Large intestine (tissue), 3 donors: ENCODE results near the gene TIMM10. TPM values are rescaled to one million over a fixed set of nuclear protein-coding genes. Genes with fewer than 3 reads are reported as not detected.

Experiments used
- DNase-seq, 2 donors: peaks; one replicate each; pipeline versions ENCODE4 v3.0.0 to v3.0.0-alpha.2; 2013
- H3K27ac ChIP-seq: one replicate; pipeline ENCODE4 v1.5.1; 2013; ENCODE audit warnings: low read length
- H3K27me3 ChIP-seq: 2 replicates; pipeline ENCODE4 v1.6.1; 2013; ENCODE audit warnings: low read length; ENCODE audit not compliant: control insufficient read depth, insufficient read depth
- H3K36me3 ChIP-seq: 2 replicates; pipeline ENCODE4 v1.6.1; 2013; ENCODE audit warnings: low read length; ENCODE audit not compliant: control insufficient read depth, insufficient read depth
- H3K4me1 ChIP-seq: one replicate; pipeline ENCODE4 v1.6.1; 2013; ENCODE audit warnings: low read length; ENCODE audit not compliant: control insufficient read depth, insufficient read depth
- H3K4me3 ChIP-seq: one replicate; pipeline ENCODE4 v1.5.1; 2013; ENCODE audit warnings: low read length
- H3K9me3 ChIP-seq: one replicate; pipeline ENCODE4 v1.6.1; 2013; ENCODE audit warnings: mild to moderate bottlenecking, low read depth, low read length, moderate library complexity; ENCODE audit not compliant: control insufficient read depth
- WGBS: methylation state at CpG from one replicate; pipeline ENCODE4 v1.1.5; 2013; ENCODE audit warnings: low lambda C conversion rate; ENCODE audit not compliant: insufficient coverage; 5-methylcytosine and 5-hydroxymethylcytosine counted together
- polyA plus RNA-seq: library from polyadenylated mRNA; unstranded; fragments of 120-200 nt; gene quantifications from one replicate; pipeline ENCODE4 v1.2.1, GENCODE V29; 2013

Gene TIMM10
- polyA plus RNA-seq, 1 donor, result 29.8 TPM

DNA sequence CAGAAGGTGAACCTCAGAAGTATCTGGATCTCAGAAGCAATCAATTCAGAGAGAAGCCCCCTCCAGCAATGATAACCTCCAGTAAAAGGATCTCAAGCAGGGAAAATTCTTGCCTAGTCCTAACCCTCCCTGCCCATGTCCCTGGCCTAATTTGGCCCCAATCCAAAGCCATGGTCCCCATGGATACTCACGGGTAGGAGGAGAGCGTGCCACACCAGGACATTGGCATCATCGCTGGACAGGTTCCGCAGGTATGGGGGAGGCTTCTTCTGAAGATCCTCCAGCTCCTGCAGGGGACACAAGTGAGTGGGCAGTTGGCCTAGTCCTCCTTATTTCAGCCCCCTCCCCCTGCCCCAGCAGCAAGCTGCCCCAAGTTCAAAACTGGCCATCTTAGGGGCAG is 29.6 kb upstream of the TIMM10 start:
- DNase-seq, result no peak
- H3K27ac ChIP-seq, result no peak overlapping the region
- peaks cover 37% of the 10 kb centered on the region for H3K36me3 ChIP-seq
- no CpG with 5 or more reads among the region's 4 CpGs for WGBS
- H3K4me3 ChIP-seq, result no peak overlapping the region
- H3K4me1 ChIP-seq, result no peaks in the 10 kb centered on the region
- no peaks in the 10 kb centered on the region for H3K9me3 ChIP-seq
- no peaks in the 10 kb centered on the region for H3K27me3 ChIP-seq

DNA sequence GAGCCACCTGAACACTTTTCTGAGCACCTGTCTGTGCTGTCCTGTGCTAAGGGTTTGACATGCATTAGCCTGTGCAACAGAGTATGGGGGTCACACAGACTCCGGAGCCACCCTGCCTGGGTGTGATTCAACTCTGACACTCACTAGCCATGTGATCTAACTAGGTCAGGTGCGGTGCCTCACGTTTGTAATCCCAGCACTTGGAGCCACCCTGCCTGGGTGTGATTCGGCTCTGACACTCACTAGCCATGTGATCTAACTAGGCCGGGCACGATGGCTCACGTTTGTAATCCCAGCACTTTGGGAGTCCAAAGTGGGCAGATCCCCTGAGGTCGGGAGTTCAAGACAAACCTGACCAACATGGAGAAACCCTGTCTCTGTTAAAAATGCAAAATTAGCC is 25.5 kb upstream of the TIMM10 start:
- no CpG with 5 or more reads among the region's 8 CpGs for WGBS
- Histone ChIP-seq H3K27ac (no peak overlapping the region), H3K4me1 (no peaks in the 10 kb centered on the region), H3K27me3 (no peaks in the 10 kb centered on the region), H3K4me3 (no peak overlapping the region), H3K36me3 (peaks cover 69% of the 10 kb centered on the region), H3K9me3 (no peaks in the 10 kb centered on the region)
- DNase-seq, result no peak

DNA sequence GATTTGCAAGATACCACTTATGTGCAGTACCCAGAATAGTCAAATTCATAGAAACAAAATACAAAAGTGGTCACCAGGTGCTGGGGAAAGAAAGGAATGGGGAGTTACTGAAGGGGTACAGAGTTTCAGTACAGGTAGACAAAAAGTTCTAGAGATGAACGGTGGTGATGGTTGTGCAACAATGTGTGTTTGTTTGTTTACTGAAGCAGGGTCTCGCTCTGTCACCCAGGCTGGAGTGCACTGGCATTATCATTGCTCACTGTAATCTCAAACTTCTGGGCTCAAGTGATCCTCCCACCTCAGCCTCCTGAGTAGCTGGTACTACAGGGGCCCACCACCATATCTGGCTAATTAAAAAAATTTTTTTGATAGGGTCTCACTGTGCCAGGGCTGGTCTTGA is 24.8 kb upstream of the TIMM10 start:
- no CpG with 5 or more reads among the region's 2 CpGs for WGBS
- peaks cover 75% of the 10 kb centered on the region for H3K36me3 ChIP-seq

DNA sequence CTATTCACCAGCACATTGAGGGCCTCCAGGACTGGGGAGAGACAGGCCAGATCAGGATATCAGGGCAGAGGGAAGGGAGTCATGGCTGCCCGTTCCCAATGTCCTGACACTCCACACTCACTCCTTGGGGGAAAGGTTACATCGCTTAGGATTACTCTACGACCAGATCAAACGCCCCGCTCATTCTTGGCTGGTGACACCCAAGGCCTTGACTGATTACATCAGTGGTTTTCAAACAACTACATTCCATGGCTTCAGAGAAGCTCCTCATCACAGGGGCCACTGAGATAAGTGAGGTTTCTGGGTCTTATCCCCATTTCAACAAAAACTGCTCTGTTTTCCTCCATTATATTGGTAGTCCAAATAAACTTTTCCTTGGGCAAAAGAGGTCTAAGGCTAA is 21.9 kb upstream of the TIMM10 start:
- H3K36me3 ChIP-seq, result peaks cover 77% of the 10 kb centered on the region
- no peaks in the 10 kb centered on the region for H3K4me1 ChIP-seq
- no peak overlapping the region for H3K4me3 ChIP-seq
- no peak for DNase-seq
- no CpG with 5 or more reads among the region's 5 CpGs for WGBS
- no peaks in the 10 kb centered on the region for H3K9me3 ChIP-seq
- H3K27ac ChIP-seq, result no peak overlapping the region
- H3K27me3 ChIP-seq, result no peaks in the 10 kb centered on the region

More for the DNA sequence above, 24.8 kb upstream of the TIMM10 start:
- no peaks in the 10 kb centered on the region for H3K4me1 ChIP-seq
- no peak overlapping the region for H3K4me3 ChIP-seq
- H3K9me3 ChIP-seq, result no peaks in the 10 kb centered on the region
- no peak overlapping the region for H3K27ac ChIP-seq
- no peaks in the 10 kb centered on the region for H3K27me3 ChIP-seq
- DNase-seq, result no peak

DNA sequence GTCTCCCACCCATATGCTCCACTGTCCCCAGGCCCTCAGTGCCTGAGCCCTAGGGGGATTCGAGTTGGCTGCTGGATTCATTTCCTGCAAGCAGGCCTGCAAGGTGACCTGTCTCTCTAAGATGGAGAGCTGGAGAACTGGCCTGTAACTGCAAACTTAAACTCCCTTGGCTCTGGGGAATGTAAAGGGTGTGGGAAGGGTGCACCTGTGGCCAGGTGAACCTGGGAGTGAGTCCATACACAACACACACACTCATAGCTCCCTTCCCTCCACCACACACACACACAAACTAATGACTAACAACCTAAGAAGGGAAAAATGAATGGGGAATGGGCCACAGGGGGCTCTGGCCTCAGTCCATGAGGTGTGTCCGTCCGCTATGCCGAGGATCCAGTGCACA is 21.4 kb upstream of the TIMM10 start:
- no peaks in the 10 kb centered on the region for H3K27me3 ChIP-seq
- H3K4me3 ChIP-seq, result no peak overlapping the region
- H3K36me3 ChIP-seq, result peaks cover 74% of the 10 kb centered on the region
- WGBS, result no CpG with 5 or more reads among the region's 4 CpGs
- no peak overlapping the region for H3K27ac ChIP-seq
- H3K4me1 ChIP-seq, result no peaks in the 10 kb centered on the region
- DNase-seq, result no peak
- no peaks in the 10 kb centered on the region for H3K9me3 ChIP-seq

DNA sequence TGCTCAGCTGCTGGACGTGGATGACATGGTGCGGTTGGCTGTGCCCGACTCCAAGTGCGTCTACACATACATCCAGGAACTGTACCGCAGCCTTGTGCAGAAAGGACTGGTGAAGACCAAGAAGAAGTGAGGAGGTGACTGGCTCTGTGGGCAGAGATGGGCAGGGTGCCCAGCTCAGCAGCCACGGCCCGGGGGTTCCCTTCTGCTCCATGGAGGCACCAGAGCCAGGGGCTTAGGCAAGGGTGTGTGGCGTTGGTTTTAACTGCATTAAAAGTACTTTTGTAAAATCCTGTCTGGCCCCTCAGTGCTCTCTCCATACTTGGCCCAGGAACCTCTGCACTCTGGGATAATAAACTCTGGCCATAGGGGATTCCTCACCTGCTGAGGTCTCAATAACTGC is 19.4 kb upstream of the TIMM10 start:
- no peak for DNase-seq
- H3K36me3 ChIP-seq, result peaks cover 58% of the 10 kb centered on the region

DNA sequence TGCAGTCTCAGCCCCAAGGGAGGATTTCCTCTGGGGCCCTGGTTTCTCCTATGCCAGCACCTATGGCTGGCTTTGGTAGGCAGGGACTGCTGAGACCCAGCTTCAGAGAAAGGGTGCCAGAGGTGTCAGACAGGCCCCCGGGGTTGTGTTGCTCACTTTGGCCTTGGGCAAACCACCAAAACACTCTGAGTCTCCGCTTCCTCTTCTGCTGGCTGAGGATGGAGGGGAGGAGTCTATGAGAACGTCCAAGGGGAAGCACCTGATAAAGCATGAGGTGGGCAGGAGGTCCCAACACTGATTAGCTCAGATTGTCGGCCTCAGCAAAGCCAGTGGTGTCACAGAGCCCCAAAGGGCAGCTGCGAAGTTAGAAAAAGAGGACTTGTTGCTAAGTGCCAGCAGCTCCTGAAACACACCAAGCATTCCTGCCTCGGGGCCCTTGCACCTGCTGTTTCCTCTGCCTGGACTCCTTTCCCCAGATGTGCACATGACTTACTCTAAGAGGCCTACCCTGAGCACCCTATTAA is 17.4 kb upstream of the TIMM10 start:
- WGBS, result no CpG with 5 or more reads among the region's 6 CpGs
- H3K9me3 ChIP-seq, result no peaks in the 10 kb centered on the region
- H3K4me3 ChIP-seq, result no peak overlapping the region
- H3K4me1 ChIP-seq, result no peaks in the 10 kb centered on the region
- no peak for DNase-seq
- H3K27me3 ChIP-seq, result peaks cover 2% of the 10 kb centered on the region
- H3K27ac ChIP-seq, result no peak overlapping the region
- peaks cover 40% of the 10 kb centered on the region for H3K36me3 ChIP-seq

More for the DNA sequence above, 19.4 kb upstream of the TIMM10 start:
- H3K4me1 ChIP-seq, result no peaks in the 10 kb centered on the region
- no CpG with 5 or more reads among the region's 8 CpGs for WGBS
- H3K4me3 ChIP-seq, result no peak overlapping the region
- H3K9me3 ChIP-seq, result no peaks in the 10 kb centered on the region
- no peaks in the 10 kb centered on the region for H3K27me3 ChIP-seq
- no peak overlapping the region for H3K27ac ChIP-seq

DNA sequence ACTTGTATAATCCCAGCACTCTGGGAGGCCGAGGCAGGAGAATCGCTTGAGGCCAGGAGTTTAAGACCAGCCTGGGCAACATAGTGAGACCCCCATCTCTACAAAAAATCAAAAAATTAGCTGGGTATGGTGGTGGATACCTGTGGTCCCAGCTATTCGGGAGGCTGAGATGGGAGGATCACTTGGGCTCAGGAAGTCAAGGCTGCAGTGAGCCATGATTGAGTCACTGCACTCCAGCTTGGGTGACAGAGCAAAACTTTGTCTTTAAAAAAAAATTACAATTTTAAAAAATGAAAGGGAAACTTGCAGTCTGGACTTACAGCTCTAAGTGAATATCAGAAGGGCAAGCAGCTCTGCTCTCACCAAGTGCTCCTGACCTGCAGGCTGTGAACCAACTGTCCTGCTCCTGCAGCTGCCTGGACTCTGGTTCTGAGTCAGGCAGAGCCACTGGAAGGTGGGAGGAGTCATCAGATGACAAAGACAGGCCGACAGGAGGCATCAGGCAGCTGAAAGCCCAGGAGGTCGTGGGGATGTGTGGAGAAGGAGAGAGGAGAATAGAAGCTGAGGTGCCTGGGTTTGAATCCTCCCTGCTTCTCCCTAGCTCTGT is 16.4 kb upstream of the TIMM10 start:
- no peak overlapping the region for H3K27ac ChIP-seq
- DNase-seq, result no peak
- H3K9me3 ChIP-seq, result no peaks in the 10 kb centered on the region
- H3K4me1 ChIP-seq, result no peaks in the 10 kb centered on the region
- H3K36me3 ChIP-seq, result peaks cover 31% of the 10 kb centered on the region
- WGBS, result 80% methylated on average over 1 of the region's 5 CpGs
- peaks cover 7% of the 10 kb centered on the region for H3K27me3 ChIP-seq
- H3K4me3 ChIP-seq, result no peak overlapping the region

DNA sequence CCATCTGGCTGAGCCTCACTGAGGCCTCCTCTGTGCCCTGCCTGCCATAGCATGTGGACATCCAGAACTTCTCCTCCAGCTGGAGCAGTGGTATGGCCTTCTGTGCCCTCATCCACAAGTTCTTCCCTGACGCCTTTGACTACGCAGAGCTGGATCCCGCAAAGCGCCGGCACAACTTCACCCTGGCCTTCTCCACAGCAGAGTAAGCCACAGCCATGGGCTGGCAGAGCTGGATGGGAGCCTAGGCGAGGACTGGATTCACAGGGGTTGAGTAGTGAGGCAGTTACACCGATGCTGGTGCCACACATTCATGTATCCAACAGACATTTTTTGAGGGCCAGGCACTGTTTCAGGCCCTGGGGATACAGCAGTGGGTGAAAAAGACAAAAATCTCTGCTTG is 15.9 kb upstream of the TIMM10 start:
- no peaks in the 10 kb centered on the region for H3K4me1 ChIP-seq
- H3K4me3 ChIP-seq, result no peak overlapping the region
- no peak overlapping the region for H3K27ac ChIP-seq
- H3K27me3 ChIP-seq, result peaks cover 7% of the 10 kb centered on the region
- no peaks in the 10 kb centered on the region for H3K9me3 ChIP-seq
- no peak for DNase-seq
- no CpG with 5 or more reads among the region's 7 CpGs for WGBS
- peaks cover 26% of the 10 kb centered on the region for H3K36me3 ChIP-seq

DNA sequence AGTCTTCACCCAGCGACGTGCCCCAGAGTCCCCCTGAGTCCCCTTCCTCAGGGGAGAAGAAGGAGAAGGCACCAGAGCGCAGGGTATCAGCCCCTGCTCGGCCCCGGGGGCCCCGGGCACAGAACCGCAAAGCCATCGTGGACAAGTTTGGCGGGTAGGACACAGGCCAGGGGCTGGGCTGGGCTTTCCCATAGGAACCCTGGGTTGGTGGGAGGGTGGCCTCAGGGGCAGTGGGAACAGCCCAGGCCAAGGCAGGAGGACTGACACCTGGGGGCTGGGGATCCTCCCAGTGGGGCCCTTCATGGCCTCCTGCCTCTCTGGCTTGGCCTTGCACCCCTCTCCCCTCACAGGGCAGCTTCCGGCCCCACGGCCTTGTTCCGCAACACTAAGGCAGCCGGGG is 15.3 kb upstream of the TIMM10 start:
- no peak overlapping the region for H3K27ac ChIP-seq

DNA sequence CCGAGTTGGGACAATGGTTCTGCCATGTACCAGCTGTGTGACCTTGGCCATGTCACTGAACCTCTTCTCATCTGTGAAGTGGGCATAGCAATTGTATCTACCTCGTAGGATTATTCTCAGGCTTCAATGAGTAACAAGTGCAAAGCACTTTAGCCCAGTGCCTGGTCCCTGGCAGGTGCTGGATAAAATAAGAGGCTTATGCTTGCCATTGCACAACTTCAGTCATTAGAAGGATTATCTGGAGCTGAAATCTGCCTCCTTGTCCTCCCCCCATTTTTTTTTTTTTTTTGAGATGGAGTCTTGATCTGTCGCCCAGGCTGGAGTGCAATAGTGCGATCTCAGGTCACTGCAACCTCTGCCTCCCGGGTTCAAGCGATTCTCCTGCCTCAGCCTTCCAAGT is 14.0 kb upstream of the TIMM10 start:
- H3K36me3 ChIP-seq, result peaks cover 10% of the 10 kb centered on the region
- no peaks in the 10 kb centered on the region for H3K9me3 ChIP-seq
- peaks cover 10% of the 10 kb centered on the region for H3K27me3 ChIP-seq
- no peaks in the 10 kb centered on the region for H3K4me1 ChIP-seq
- no peak overlapping the region for H3K4me3 ChIP-seq
- WGBS, result no CpG with 5 or more reads among the region's 6 CpGs
- no peak for DNase-seq
- no peak overlapping the region for H3K27ac ChIP-seq

More for the DNA sequence above, 15.3 kb upstream of the TIMM10 start:
- H3K4me1 ChIP-seq, result no peaks in the 10 kb centered on the region
- no CpG with 5 or more reads among the region's 13 CpGs for WGBS
- no peaks in the 10 kb centered on the region for H3K9me3 ChIP-seq
- peaks cover 23% of the 10 kb centered on the region for H3K36me3 ChIP-seq
- peaks cover 10% of the 10 kb centered on the region for H3K27me3 ChIP-seq
- no peak overlapping the region for H3K4me3 ChIP-seq
- no peak for DNase-seq
